Osteoblast (primary cell): ENCODE data around the gene LSP1. TPM values are rescaled to one million over a fixed set of nuclear protein-coding genes. Genes with fewer than 3 reads are reported as not detected.

Experiments used
- DNase-seq: peaks from one replicate; pipeline ENCODE4 v3.0.0; 2011; ENCODE audit warnings: low spot score, mixed read lengths; ENCODE audit not compliant: insufficient read length; ENCODE audit errors: missing footprints
- H2AFZ ChIP-seq: 2 replicates; pipeline ENCODE4 v1.6.0; 2011; ENCODE audit warnings: mild to moderate bottlenecking, low read length
- H3K27ac ChIP-seq: 2 replicates; pipeline ENCODE4 v1.5.1; 2011; ENCODE audit warnings: mild to moderate bottlenecking, low read depth, low read length, moderate library complexity
- H3K27me3 ChIP-seq: 2 replicates; pipeline ENCODE4 v1.6.0; 2012; ENCODE audit warnings: mild to moderate bottlenecking, control low read depth, inconsistent platforms, low read length, moderate library complexity; ENCODE audit not compliant: insufficient read depth
- H3K36me3 ChIP-seq: 2 replicates; pipeline ENCODE4 v1.5.1; 2011; ENCODE audit warnings: mild to moderate bottlenecking, low read length, control low read depth, moderate library complexity; ENCODE audit not compliant: insufficient read depth
- H3K4me1 ChIP-seq: 2 replicates; pipeline ENCODE4 v1.5.1; 2011; ENCODE audit warnings: mild to moderate bottlenecking, low read length, control low read depth, moderate library complexity; ENCODE audit not compliant: insufficient read depth
- H3K4me2 ChIP-seq: 2 replicates; pipeline ENCODE4 v1.6.0; 2011; ENCODE audit warnings: mild to moderate bottlenecking, low read length; ENCODE audit not compliant: insufficient read depth
- H3K4me3 ChIP-seq: fragments of 200-600 bp; sonication (generic); 3 replicates; pipeline ENCODE4 v1.5.1; 2012; ENCODE audit warnings: mild to moderate bottlenecking, low read length, inconsistent platforms; ENCODE audit not compliant: insufficient read depth
- H3K79me2 ChIP-seq: 2 replicates; pipeline ENCODE4 v1.6.0; 2012; ENCODE audit warnings: mild to moderate bottlenecking, low read length, control low read depth, inconsistent platforms; ENCODE audit not compliant: insufficient read depth
- H3K9me3 ChIP-seq: 2 replicates; pipeline ENCODE4 v1.5.1; 2011; ENCODE audit warnings: low read depth, low read length, control low read depth
- H4K20me1 ChIP-seq: 2 replicates; pipeline ENCODE4 v1.6.0; 2012; ENCODE audit warnings: mild to moderate bottlenecking, low read length, control low read depth; ENCODE audit not compliant: insufficient read depth
- CTCF ChIP-seq: IDR thresholded peaks from 2 replicates; pipeline ENCODE4 v1.5.1; 2011; ENCODE audit warnings: mild to moderate bottlenecking, low read depth, low read length, moderate library complexity; ENCODE audit errors: extremely low read depth
- total RNA-seq: library from RNA; depleted of rRNA; stranded (reverse); fragments of >200 nt; gene quantifications from 2 replicates; pipeline ENCODE4 v1.2.3, GENCODE V29; 2012

LSP1 gene
- total RNA-seq, 1 donor = 54.6 TPM

DNA sequence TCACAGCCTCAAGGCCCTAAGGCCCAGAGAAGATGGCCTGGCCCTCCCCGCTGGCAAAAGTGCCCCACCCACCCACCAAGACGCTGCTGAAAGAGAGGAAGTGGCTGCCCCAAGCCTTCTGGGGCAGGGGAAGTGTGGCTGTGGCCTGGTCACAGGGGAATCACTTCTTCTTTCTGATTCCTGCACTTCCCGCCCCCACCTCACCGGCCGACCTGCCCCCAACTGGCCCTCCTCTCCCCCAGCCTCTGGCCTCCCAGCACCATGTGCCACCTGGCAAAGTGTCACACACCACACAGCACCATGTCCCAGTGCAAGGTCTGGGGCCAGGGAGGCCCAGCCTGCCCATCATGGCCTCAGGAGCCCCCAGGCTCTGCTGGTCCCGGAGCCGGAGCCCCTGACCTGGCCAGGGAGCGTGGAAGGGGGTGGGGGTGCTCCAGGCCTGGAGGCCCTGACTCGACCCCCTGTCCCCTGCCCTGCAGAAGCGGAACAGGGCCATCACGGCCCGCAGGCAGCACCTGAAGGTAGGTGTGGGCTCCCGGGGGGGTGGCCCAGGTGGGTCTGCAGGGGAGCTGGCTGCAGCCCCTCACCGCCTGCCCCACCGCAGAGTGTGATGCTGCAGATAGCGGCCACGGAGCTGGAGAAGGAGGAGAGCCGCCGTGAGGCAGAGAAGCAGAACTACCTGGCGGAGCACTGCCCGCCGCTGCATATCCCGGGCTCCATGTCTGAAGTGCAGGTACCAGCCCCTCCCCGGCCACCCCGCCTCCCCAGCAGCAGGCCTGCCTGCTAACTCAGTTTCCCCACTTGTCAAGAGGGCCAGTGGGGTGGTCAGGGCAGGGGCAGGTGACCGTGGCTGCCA lies 12.7 kb upstream of the LSP1 start:
- Histone ChIP-seq H3K36me3 (no peaks in the 10 kb centered on the region), H3K4me3 (no peak overlapping the region), H4K20me1 (no peaks in the 10 kb centered on the region), H3K4me1 (no peaks in the 10 kb centered on the region), H3K27ac (no peak overlapping the region), H3K79me2 (no peaks in the 10 kb centered on the region), H3K9me3 (no peaks in the 10 kb centered on the region), H3K4me2 (no peak overlapping the region), H3K27me3 (no peaks in the 10 kb centered on the region), H2AFZ (no peak overlapping the region)
- no peak for TF ChIP-seq CTCF
- DNase-seq = no peak

DNA sequence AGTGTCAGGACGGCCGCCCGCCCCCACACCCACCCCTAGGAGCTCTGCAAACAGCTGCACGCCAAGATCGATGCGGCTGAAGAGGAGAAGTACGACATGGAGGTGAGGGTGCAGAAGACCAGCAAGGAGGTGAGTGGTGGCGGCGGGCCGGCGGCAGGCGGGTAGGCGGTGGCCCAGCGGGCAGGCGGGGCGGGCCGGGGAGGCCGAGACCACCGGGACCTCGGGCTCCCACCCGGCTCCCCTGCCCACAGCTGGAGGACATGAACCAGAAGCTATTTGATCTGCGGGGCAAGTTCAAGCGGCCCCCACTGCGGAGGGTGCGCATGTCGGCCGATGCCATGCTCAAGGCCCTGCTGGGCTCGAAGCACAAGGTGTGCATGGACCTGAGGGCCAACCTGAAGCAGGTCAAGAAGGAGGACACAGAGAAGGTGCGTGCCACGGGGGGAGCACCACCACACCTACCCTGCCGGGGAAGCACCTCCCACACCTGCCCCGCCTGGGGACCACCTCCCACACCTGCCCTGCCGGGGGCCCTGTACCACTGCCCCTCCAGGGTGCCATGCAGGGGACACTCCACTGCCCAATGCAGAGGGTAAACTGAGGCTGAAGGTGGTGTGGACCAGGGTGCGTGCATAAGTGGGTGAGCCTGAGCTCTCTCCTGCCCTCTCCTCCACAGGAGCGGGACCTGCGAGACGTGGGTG lies 12.0 kb upstream of the LSP1 start:
- TF ChIP-seq CTCF = no peak
- H3K4me3 ChIP-seq = no peak overlapping the region
- H3K36me3 ChIP-seq = no peaks in the 10 kb centered on the region
- no peak overlapping the region for H2AFZ ChIP-seq
- DNase-seq = no peak
- H3K27me3 ChIP-seq = no peaks in the 10 kb centered on the region
- no peak overlapping the region for H3K4me2 ChIP-seq
- H4K20me1 ChIP-seq = no peaks in the 10 kb centered on the region
- H3K9me3 ChIP-seq = no peaks in the 10 kb centered on the region
- no peaks in the 10 kb centered on the region for H3K79me2 ChIP-seq
- H3K4me1 ChIP-seq = no peaks in the 10 kb centered on the region
- H3K27ac ChIP-seq = no peak overlapping the region

- Histone ChIP-seq H3K79me2 (no peaks in the 10 kb centered on the region), H3K36me3 (no peaks in the 10 kb centered on the region), H3K27ac (no peak overlapping the region), H3K4me3 (no peak overlapping the region), H4K20me1 (no peaks in the 10 kb centered on the region), H3K9me3 (no peaks in the 10 kb centered on the region), H3K4me2 (no peak overlapping the region), H2AFZ (no peak overlapping the region), H3K4me1 (no peaks in the 10 kb centered on the region), H3K27me3 (no peaks in the 10 kb centered on the region)
- TF ChIP-seq CTCF = no peak
- no peak for DNase-seq
Observed at GRCh38 chr11:1841511-1842148, 11.3 kb upstream of the LSP1 start.
